ENCODE data around the gene THAP12. TPM values are rescaled to one million over a fixed set of nuclear protein-coding genes. Genes with fewer than 3 reads are reported as not detected.

Gene THAP12
- total RNA-seq, 1 experiment from 2014 or later: 44.1 TPM

- ATAC-seq: no peak
- H3K27me3 ChIP-seq (ENCODE audit: insufficient read depth, low read length): no peaks in the 10 kb centered on the region
- peaks cover 4 to 10% of the 10 kb centered on the region in 2 experiments; a peak in 3 of 4 replicates for H3K9me3 ChIP-seq (ENCODE audit: control insufficient read depth in 1 of 2, insufficient read depth in 1 of 2, low read depth in 1 of 2, low read length in 2 of 2)
- H3K9me2 ChIP-seq (ENCODE audit: insufficient read depth): no peaks in the 10 kb centered on the region
- H4K20me1 ChIP-seq (ENCODE audit: insufficient read depth): no peaks in the 10 kb centered on the region
- H2AFZ ChIP-seq (ENCODE audit: low read depth, low read length, poor library complexity, severe bottlenecking): no peak overlapping the region
- POLR2A ChIA-PET: no interaction called here
- no peak overlapping the region for H3K4me2 ChIP-seq (ENCODE audit: low read length)
- TF ChIP-seq EZH2 (IDR thresholded peaks at IDR 0.05): no peak
- no peak for TF ChIP-seq POLR2AphosphoS5 (IDR thresholded peaks at IDR 0.05; ENCODE audit: low read depth, low read length)
- TF ChIP-seq SIN3A (IDR thresholded peaks at IDR 0.05; ENCODE audit: low read depth): no peak
- TF ChIP-seq ZNF274 (IDR thresholded peaks at IDR 0.05; ENCODE audit: low read depth, low read length): no peak
- no peak for TF ChIP-seq CEBPB (IDR thresholded peaks at IDR 0.05; ENCODE audit: low read depth)
- TF ChIP-seq YY1 (IDR thresholded peaks at IDR 0.05; ENCODE audit: extremely low read depth, insufficient replicate concordance, low read depth, low read length): no peak
- no peak for TF ChIP-seq MAX (IDR thresholded peaks at IDR 0.05)
- no peak for TF ChIP-seq EZH2phosphoT487 (IDR thresholded peaks at IDR 0.05; ENCODE audit: borderline replicate concordance)
- no peak for TF ChIP-seq TCF7L2 (IDR thresholded peaks at IDR 0.05; ENCODE audit: borderline replicate concordance, extremely low read depth, insufficient read depth, insufficient read length)
- TF ChIP-seq EGR1 (IDR thresholded peaks at IDR 0.05; ENCODE audit: low read depth): no peak
- no peak for TF ChIP-seq CTCF (IDR thresholded peaks at IDR 0.05 in 2 of 3, conservative IDR thresholded peaks at IDR 0.05 in 1 of 3; ENCODE audit: borderline replicate concordance in 1 of 3, insufficient read depth in 1 of 3, low read depth in 2 of 3, low read length in 2 of 3)
- no peak for TF ChIP-seq ZBTB33 (IDR thresholded peaks at IDR 0.05; ENCODE audit: extremely low read depth, insufficient replicate concordance, low read length)
- TF ChIP-seq ZFX (IDR thresholded peaks at IDR 0.05): no peak
- no peak for TF ChIP-seq SP1 (IDR thresholded peaks at IDR 0.05; ENCODE audit: low read depth)
- no peak for TF ChIP-seq SRF (IDR thresholded peaks at IDR 0.05; ENCODE audit: low read depth)
- TF ChIP-seq FOSL1 (IDR thresholded peaks at IDR 0.05; ENCODE audit: low read depth): no peak
- H3K4me3 ChIP-seq (replicated peaks in 1 of 2; ENCODE audit: low read depth in 1 of 2, low read length in 2 of 2): no peak overlapping the region
- H3K36me3 ChIP-seq (ENCODE audit: control insufficient read depth in 1 of 2, insufficient read depth in 2 of 2, low read length in 2 of 2): no peaks in the 10 kb centered on the region
- no peak overlapping the region for H3K9ac ChIP-seq (ENCODE audit: low read length)
- no peak for DNase-seq (ENCODE audit: low read depth, low spot score)
- CTCF ChIA-PET: no interaction called here
- RAD21 ChIA-PET (ENCODE audit: low non-redundant PET in 1 of 2, low total read pairs in 2 of 2, uncharacterized antibody in 2 of 2, unreplicated experiment in 2 of 2): no interaction called here
- H3K4me1 ChIP-seq (ENCODE audit: control insufficient read depth in 1 of 2, insufficient read depth in 2 of 2, low read length in 2 of 2): no peaks in the 10 kb centered on the region
- no peak overlapping the region for H3K27ac ChIP-seq (ENCODE audit: low read depth, low read length)
- no TSS peak for BruUV-seq (replicated peaks)
- H3K79me2 ChIP-seq (ENCODE audit: insufficient read depth, low read length): no peaks in the 10 kb centered on the region
- intact Hi-C loops (cut with micrococcal nuclease): no loop called here
Measured at GRCh38 chr11:76337923-76338322, 43.0 kb downstream of the THAP12 start.
